Prostate gland (tissue), 2 donors: Measurements from ENCODE around the gene ATP5F1E. TPM values are rescaled to one million over a fixed set of nuclear protein-coding genes. Genes with fewer than 3 reads are reported as not detected.
A peak's percentile ranks its signal among the peaks of the same experiment; 100 is the strongest.
"Not testable (repeated sequence)": the region's sequence is repeated elsewhere in the genome, so short reads cannot be mapped to it uniquely, and the experiment has no call there.

ENCODE experiments used
- DNase-seq: peaks from one replicate; pipeline ENCODE4 v3.0.0-alpha.2; 2019; ENCODE audit warnings: low spot score
- H3K27ac ChIP-seq, 2 donors: fragments of 200-600 bp; sonication (generic); 2 replicates each; pipeline ENCODE4 v1.5.1; 2017 to 2019
- H3K27me3 ChIP-seq: fragments of 200-600 bp; sonication (generic); replicated peaks from 2 replicates; pipeline ENCODE4 v1.5.1; 2019; ENCODE audit not compliant: insufficient read depth
- H3K36me3 ChIP-seq, 2 donors: fragments of 200-600 bp; sonication (generic); 1 replicate in 1 of 2; 2 replicates in 1 of 2; pipeline versions ENCODE4 v1.5.1 to v1.8.1; 2017 to 2019
- H3K4me1 ChIP-seq: fragments of 200-600 bp; sonication (generic); replicated peaks from 2 replicates; pipeline ENCODE4 v1.5.1; 2019
- H3K4me3 ChIP-seq, 2 donors: fragments of 200-600 bp; sonication (generic); 2 replicates each; pipeline ENCODE4 v1.5.1; 2017 to 2019
- H3K9me3 ChIP-seq: fragments of 200-600 bp; sonication (generic); 2 replicates; pipeline ENCODE4 v1.5.1; 2017
- POLR2A ChIP-seq: fragments of 450-650 bp; IDR thresholded peaks from one replicate; pipeline ENCODE4 v1.6.1; 2016; ENCODE audit warnings: antibody characterized with exemption, mild to moderate bottlenecking
- POLR2AphosphoS5 ChIP-seq: sonication (generic); formaldehyde crosslinking; IDR thresholded peaks from one replicate; pipeline ENCODE4 v1.6.1; 2017; ENCODE audit warnings: antibody characterized with exemption
- WGBS: methylation state at CpG from one replicate; pipeline ENCODE4 v1.1.5; 2018; 5-methylcytosine and 5-hydroxymethylcytosine counted together
- intact Hi-C: fragments of 100-400 bp; cut with DNase I; formaldehyde crosslinking; loops from one replicate; pipeline ENCODE4 v1.14.2; 2022
- total RNA-seq, 2 donors: library from RNA; depleted of rRNA; stranded (reverse); fragments of >200 nt; gene quantifications; one replicate each; pipeline ENCODE4 v1.1.0, GENCODE V29; 2016
- TF ChIP-seq, protein P1 (sequence below), 4 experiments: fragments of 200-600 bp in 2 of 4; fragments of 450-650 bp in 2 of 4; sonication (generic) in 2 of 4; IDR thresholded peaks; 1 replicate in 3 of 4; 2 replicates in 1 of 4; pipeline ENCODE4 v1.5.1; 2016 to 2019; ENCODE audit warnings: antibody characterized with exemption in 4 of 4, mild to moderate bottlenecking in 2 of 4, moderate library complexity in 2 of 4

Gene ATP5F1E
- total RNA-seq, 2 donors from 2014 or later = 23.5 to 24.4 TPM

DNA sequence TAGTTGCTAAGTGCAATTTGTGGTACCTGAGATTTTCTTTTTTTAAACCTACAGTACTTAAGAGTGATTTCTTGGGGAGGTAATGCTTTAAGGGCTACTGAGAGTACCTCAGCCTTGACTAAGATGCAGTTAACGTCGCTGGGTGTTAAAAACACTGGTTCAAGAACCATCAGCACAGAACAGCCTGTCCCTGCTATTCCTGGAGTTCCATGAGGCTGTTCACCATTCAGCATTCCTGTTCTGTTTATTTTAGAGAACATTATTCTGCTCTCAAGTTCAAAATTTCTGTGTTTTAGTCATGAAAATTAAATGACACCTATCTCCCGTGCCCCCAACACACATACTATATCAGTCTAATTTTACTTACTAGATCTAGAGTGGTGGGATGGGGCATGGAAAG is 12.2 kb upstream of the ATP5F1E start:
- TF ChIP-seq POLR2A (no peak), POLR2AphosphoS5 (no peak)
- TF ChIP-seq, protein P1, sequence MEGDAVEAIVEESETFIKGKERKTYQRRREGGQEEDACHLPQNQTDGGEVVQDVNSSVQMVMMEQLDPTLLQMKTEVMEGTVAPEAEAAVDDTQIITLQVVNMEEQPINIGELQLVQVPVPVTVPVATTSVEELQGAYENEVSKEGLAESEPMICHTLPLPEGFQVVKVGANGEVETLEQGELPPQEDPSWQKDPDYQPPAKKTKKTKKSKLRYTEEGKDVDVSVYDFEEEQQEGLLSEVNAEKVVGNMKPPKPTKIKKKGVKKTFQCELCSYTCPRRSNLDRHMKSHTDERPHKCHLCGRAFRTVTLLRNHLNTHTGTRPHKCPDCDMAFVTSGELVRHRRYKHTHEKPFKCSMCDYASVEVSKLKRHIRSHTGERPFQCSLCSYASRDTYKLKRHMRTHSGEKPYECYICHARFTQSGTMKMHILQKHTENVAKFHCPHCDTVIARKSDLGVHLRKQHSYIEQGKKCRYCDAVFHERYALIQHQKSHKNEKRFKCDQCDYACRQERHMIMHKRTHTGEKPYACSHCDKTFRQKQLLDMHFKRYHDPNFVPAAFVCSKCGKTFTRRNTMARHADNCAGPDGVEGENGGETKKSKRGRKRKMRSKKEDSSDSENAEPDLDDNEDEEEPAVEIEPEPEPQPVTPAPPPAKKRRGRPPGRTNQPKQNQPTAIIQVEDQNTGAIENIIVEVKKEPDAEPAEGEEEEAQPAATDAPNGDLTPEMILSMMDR (IDR thresholded peaks at IDR 0.05) = no peak
- Histone ChIP-seq H3K27me3 (no peaks in the 10 kb centered on the region), H3K4me3 (no peak overlapping the region), H3K9me3 (no peaks in the 10 kb centered on the region), H3K36me3 (no peaks in the 10 kb centered on the region), H3K27ac (no peak overlapping the region), H3K4me1 (peaks cover 4% of the 10 kb centered on the region)
- 87% methylated on average over 3 of the region's 3 CpGs for WGBS
- intact Hi-C loops = no loop called here
- no peak for DNase-seq

DNA sequence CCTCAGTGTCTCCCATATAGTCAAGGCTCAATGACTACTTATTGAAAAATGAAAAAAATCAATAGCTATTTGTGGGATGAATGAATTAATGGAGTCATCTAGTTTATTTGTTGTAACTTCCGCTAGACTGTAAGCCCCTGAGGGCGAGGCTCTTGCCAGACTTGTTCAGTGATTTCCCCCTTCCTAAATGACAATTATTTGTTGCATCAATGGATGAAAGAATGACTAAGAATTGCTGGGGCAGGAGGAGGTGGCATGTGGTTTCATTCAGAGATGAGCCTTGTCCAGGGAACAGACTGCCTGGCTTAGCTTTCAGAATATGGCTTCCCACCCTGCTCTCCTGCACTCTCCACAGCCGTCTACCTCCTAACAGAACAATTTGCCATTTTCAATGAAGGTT is 11.6 kb upstream of the ATP5F1E start:
- no peak for DNase-seq
- TF ChIP-seq POLR2AphosphoS5 (no peak), POLR2A (no peak)
- TF ChIP-seq, protein P1 (IDR thresholded peaks at IDR 0.05) = no peak
- H3K36me3 ChIP-seq = no peaks in the 10 kb centered on the region
- 74% methylated on average over 3 of the region's 3 CpGs for WGBS
- no peaks in the 10 kb centered on the region for H3K9me3 ChIP-seq
- intact Hi-C loops = no loop called here
- no peak overlapping the region for H3K27ac ChIP-seq
- no peaks in the 10 kb centered on the region for H3K27me3 ChIP-seq
- peaks cover 4% of the 10 kb centered on the region for H3K4me1 ChIP-seq
- H3K4me3 ChIP-seq = no peak overlapping the region

DNA sequence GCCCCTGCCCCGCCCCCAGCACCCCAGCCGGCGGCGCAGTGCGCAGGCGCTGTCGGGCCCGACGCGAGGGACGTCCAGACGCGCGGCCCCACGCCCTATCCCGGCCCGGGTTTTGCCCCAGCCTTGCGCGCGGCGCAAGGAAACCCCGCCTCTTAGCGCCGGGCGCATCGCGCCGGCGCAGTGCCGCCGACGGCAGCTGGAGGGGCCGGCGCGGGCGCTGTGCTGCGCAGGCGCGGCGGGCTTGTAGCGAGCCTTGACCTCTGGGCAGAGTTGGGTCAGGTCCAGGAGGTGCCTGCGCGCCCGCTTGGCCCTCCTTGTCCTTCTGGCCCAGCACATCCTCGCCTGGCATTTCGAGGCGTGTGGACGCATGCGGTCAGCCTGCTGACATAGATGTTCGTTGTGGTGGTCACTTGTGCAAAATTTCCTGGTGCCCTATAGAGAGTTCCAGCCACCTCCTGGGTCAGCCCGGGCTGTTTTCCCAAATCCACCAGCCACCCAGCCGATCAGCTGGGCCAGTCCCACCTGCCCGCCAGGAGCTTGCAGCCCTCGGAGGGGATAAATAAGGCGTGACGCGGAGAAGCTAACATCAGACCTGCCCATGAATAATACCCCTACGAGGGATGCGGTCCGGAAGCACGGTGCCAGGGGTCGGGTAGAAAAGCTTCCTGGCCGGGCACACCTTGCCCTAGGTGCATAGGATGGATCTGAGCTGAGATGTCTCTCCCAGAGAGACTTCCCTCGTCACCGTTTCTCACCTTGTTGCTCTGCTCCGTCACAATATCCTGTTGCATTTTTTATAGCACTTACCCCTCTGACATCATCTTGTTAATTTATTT is 10.9 kb upstream of the ATP5F1E start:
- Histone ChIP-seq H3K27me3 (no peaks in the 10 kb centered on the region), H3K4me3 (peak overlapping the region; percentile 90 to 93), H3K27ac (peak overlapping the region; percentile 71 to 72), H3K4me1 (peaks cover 4% of the 10 kb centered on the region), H3K9me3 (no peaks in the 10 kb centered on the region), H3K36me3 (no peaks in the 10 kb centered on the region)
- TF ChIP-seq, protein P1 (IDR thresholded peaks at IDR 0.05) = peak in 2 of 4 experiments; percentile 47 to 60
- TF ChIP-seq POLR2A = no peak
- TF ChIP-seq POLR2AphosphoS5 = peak; percentile 11
- peak; percentile 86 for DNase-seq
- 18% methylated on average over 48 of the region's 66 CpGs for WGBS
- intact Hi-C loops = no loop called here

DNA sequence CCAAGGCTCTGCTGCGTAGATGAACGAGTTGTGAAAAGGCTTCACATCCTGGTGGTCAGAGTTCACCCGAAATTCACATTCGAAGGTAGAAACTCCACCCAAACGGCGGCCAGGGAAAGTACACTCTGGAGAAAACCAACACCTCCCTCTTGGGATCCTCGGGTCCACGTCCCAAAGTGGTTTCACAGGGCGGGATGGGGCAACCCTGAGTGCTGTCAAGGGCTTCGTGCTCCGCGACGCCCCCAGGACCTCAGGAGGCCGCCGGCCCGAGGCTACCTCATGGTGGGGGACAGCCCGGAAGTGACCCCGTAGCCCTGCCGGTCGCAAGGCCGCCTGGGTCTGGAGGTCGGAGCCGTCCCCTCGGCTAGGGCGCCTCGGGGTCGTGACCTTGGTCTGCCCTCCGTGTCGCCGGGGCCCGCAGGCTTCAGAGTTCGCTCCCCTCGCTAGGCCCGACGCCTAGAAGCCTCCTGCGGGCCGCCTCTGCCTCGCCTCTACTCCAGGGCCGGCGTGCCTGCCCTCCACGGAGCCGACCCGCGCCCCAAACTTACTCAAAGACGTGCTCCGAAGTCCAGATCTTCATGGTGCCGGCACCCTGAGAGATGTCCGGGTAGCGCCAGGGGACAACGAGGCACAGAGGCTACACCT is 10.1 kb upstream of the ATP5F1E start, which contains the start of gene PRELID3B:
Gene PRELID3B, minus strand, starts transcription at position 636 of the 645 bp plus-strand sequence. Its CDS starts 56 bp downstream, at position 580.
- Histone ChIP-seq H3K4me1 (peaks cover 4% of the 10 kb centered on the region), H3K9me3 (no peaks in the 10 kb centered on the region), H3K36me3 (no peaks in the 10 kb centered on the region), H3K27ac (peak within 1 kb of the TSS; percentile 71 to 72), H3K27me3 (no peaks in the 10 kb centered on the region), H3K4me3 (peak within 1 kb of the TSS; percentile 90 to 93)
- intact Hi-C loops = no loop called here
- WGBS = under 1% methylated on average over 27 of the region's 50 CpGs
- TF ChIP-seq POLR2A (no peak), POLR2AphosphoS5 (no peak)
- TF ChIP-seq, protein P1 (IDR thresholded peaks at IDR 0.05) = no peak
- DNase-seq = no peak

DNA sequence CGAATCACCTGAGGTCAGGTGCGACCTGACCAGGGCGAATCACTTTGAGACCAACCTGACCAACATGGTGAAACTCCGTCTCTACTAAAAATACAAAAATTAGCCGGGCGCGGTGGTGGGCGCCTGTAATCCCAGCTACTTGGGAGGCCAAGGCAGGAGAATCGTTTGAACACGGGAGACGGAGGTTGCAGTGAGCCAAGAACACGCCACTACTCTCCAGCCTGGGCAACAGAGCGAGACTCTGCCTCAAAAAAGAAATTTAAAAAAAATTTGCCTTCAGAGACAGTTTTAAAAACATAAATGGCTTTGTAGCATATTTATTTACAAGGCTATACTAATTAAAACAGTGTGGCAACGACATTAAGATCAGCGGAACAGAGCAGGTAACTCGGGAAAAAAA is 9.4 kb upstream of the ATP5F1E start:
- H3K27me3 ChIP-seq, H3K27ac ChIP-seq, intact Hi-C loops, H3K9me3 ChIP-seq, H3K36me3 ChIP-seq, H3K4me1 ChIP-seq, DNase-seq: not testable (repeated sequence)
- WGBS = 86% methylated on average over 16 of the region's 16 CpGs
- peak overlapping the region in 1 of 2 donors; percentile 90 for H3K4me3 ChIP-seq
